ENCODE measurements around the gene TAF1C.

TAF1C gene

DNA sequence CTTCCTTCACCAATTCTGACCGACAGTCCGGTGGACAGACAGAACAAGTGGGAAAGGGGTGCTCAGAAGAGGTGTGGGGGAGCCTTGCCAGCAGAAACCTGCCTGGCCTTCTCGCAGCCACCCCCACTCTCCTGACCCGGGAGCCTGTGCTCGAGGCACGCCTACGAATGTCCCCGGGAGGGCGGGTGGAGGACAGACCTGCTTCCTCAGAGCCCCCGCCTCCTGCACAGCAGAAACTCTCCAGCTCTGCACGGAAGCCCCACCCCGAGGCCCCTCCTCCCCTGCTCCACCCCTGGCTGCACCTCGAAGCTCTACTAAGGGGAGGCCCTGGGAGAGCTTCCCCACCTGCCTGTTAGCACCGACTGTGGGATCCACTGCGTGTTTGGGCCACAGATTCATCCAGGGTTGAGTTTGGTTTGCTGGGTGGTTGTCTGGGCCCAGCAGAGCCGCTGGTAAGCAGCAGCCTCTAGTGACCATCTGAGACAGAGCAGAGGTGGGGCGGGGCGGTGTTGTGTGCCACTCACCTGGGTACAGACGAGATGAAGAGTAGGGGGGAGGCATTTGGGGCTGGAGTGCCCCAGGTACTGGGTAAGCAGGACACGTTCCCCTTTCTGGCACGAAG is 6.2 kb downstream of the TAF1C start:
- H3K36me3 Mint-ChIP-seq (ENCODE audit: low read depth), result peaks cover 28% of the 10 kb centered on the region
- H3K27me3 Mint-ChIP-seq (ENCODE audit: low read depth), result no peaks in the 10 kb centered on the region
- no peak overlapping the region for H3K4me3 Mint-ChIP-seq
- peaks cover 24% of the 10 kb centered on the region for H3K4me1 Mint-ChIP-seq
- H3K27ac Mint-ChIP-seq, result no peak overlapping the region
- no peaks in the 10 kb centered on the region for H3K9me3 Mint-ChIP-seq
- TF ChIP-seq, protein P1, sequence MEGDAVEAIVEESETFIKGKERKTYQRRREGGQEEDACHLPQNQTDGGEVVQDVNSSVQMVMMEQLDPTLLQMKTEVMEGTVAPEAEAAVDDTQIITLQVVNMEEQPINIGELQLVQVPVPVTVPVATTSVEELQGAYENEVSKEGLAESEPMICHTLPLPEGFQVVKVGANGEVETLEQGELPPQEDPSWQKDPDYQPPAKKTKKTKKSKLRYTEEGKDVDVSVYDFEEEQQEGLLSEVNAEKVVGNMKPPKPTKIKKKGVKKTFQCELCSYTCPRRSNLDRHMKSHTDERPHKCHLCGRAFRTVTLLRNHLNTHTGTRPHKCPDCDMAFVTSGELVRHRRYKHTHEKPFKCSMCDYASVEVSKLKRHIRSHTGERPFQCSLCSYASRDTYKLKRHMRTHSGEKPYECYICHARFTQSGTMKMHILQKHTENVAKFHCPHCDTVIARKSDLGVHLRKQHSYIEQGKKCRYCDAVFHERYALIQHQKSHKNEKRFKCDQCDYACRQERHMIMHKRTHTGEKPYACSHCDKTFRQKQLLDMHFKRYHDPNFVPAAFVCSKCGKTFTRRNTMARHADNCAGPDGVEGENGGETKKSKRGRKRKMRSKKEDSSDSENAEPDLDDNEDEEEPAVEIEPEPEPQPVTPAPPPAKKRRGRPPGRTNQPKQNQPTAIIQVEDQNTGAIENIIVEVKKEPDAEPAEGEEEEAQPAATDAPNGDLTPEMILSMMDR (IDR thresholded peaks at IDR 0.05; ENCODE audit: unreplicated experiment in 3 of 3), result no peak

DNA sequence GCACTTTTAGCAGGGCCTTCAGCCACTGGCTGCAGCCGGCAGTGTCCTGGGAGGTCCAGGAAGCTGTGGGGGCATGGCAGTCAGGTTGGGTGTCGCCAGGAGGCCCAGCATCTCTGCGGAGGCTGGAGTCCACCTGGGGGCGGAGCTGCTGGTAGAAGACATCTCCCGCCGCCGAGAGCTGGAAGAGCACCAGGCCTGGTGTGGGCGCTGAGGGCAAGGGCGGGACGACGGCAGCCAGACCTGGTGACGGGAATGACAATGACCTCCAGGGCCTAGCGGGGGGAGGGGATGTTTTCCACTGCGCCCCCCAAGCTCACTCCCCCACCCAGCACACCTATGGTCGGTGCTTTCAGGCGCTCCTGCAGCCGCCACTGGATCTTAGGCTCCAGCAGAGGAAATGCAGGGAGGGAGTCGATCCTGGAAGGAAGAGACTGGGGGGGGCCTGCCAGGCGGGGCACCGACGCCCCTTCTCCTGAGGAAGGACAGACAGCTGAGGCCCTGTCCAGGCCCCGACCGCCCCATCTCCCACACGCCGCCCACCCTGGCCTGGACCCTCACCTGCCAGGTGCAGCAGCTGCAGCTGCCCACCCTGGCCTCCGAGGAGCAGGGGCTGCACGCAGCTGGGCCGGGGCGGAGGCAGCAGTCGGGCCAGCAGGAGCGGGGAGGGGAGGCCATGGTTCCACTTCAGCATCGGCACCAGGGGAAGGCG is 7.1 kb downstream of the TAF1C start:
- Mint-ChIP-seq H3K4me1 (peaks cover 23% of the 10 kb centered on the region), H3K36me3 (ENCODE audit: low read depth) (peaks cover 24% of the 10 kb centered on the region), H3K27me3 (ENCODE audit: low read depth) (no peaks in the 10 kb centered on the region), H3K9me3 (no peaks in the 10 kb centered on the region), H3K27ac (no peak overlapping the region), H3K4me3 (no peak overlapping the region)
- TF ChIP-seq, protein P1 (IDR thresholded peaks at IDR 0.05; ENCODE audit: unreplicated experiment in 3 of 3), result no peak

DNA sequence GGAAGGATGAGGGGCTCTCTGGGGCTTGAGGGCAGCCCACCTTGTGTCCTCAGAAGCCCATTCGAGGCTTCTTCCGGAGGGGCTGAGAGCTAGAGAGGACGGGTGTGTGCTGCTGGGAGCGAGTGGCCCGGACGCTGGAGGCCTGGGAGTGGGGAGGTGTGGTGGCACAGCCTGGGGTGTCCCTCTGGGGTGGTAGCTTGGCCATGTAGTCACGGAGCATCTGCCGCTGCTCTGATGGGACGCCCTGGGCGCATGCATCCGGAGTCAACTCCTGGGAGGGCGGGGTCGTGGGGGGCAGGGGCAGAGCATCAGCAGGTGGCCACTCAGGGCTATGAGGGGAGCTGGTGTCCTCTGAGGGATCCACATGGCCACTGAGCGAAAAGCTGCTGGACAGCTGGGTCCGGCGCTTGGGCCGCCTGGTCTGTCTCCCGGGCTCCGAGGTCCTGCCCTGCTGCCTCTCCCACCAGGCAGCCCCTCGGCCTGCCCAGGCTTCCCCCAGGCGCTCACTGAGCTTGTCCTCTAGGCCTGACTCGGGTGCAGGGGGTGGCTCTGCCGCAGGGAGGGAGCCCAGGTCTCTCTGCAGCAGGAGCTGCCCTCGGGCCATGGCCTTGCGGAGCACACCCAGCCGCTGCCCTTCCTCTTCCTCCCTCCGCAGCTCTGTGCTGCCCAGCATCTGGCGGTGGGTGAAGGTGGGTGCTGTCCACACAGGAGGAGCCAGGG is 7.8 kb downstream of the TAF1C start:
- Mint-ChIP-seq H3K27ac (peak overlapping the region in 2 of 3 experiments; percentile 72 to 74), H3K4me1 (peaks cover 21% of the 10 kb centered on the region)
- TF ChIP-seq, protein P1 (IDR thresholded peaks at IDR 0.05; ENCODE audit: unreplicated experiment in 3 of 3), result no peak

DNA sequence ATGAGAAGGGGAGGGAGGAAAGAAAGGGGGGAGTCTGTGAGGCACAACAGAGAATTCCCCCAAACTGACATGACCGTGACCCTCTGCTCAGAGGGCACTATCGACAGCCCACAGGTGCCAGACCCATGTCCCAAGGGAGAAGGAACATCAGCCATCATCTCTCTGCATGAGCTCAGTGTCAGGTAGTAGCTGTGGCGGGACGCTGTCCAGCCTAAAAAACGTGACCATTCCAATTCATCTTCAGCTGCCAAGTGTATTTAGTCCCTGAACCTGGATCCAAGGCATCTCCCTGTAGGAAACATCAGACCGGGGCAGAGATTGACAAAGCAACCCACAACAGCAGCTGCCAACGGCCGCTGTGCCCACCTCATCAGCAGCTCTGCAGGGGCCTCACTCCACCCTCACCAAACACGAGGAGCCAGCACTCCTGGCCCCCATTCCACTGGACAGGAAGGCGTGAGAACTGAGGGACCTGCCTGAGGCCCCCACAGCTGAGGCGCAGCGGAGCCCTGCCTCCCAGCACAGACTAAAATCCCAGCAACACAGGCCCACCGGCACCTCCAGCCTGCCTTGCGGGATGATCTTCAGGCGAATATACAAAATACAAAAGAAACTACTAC is 8.6 kb downstream of the TAF1C start:
- peaks cover 21% of the 10 kb centered on the region for H3K4me1 Mint-ChIP-seq
- TF ChIP-seq, protein P1 (IDR thresholded peaks at IDR 0.05; ENCODE audit: unreplicated experiment in 3 of 3), result no peak
- no peaks in the 10 kb centered on the region for H3K9me3 Mint-ChIP-seq

More for the DNA sequence above, 7.8 kb downstream of the TAF1C start:
- peaks cover 18% of the 10 kb centered on the region for H3K36me3 Mint-ChIP-seq (ENCODE audit: low read depth)
- H3K27me3 Mint-ChIP-seq (ENCODE audit: low read depth), result no peaks in the 10 kb centered on the region
- H3K9me3 Mint-ChIP-seq, result no peaks in the 10 kb centered on the region
- H3K4me3 Mint-ChIP-seq, result no peak overlapping the region

DNA sequence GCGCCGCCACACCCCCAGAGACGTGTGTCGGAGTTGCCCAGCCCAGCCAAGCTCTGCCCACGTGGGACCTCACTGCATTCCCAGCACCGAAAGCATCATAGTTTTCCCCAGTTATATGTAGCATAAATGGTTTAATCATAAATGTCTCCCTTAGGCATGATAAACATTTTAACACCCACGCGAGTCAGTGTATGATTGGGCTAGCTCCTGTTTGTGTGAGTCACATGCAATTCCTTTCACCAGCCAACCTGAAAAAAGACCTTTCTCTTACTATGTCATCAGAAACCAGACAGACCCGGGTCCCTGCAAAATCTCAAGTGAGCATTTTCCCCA is 9.2 kb downstream of the TAF1C start:
- Mint-ChIP-seq H3K27me3 (ENCODE audit: low read depth) (no peaks in the 10 kb centered on the region), H3K4me3 (peak overlapping the region in 1 of 3 experiments; percentile 25), H3K36me3 (ENCODE audit: low read depth) (peaks cover 7% of the 10 kb centered on the region), H3K4me1 (peaks cover 21% of the 10 kb centered on the region), H3K9me3 (no peaks in the 10 kb centered on the region), H3K27ac (peak overlapping the region; percentile 56 to 74 (median 72))
- TF ChIP-seq, protein P1 (IDR thresholded peaks at IDR 0.05; ENCODE audit: unreplicated experiment in 3 of 3), result no peak

More for the DNA sequence above, 8.6 kb downstream of the TAF1C start:
- Mint-ChIP-seq H3K27ac (peak overlapping the region; percentile 56 to 74 (median 72)), H3K36me3 (ENCODE audit: low read depth) (peaks cover 13% of the 10 kb centered on the region), H3K4me3 (peak overlapping the region in 1 of 3 experiments; percentile 25), H3K27me3 (ENCODE audit: low read depth) (no peaks in the 10 kb centered on the region)

Measured in nephron (organoid).